Measurements from ENCODE around the gene SLC24A3.

Gene SLC24A3

GRCh38 chr20:19285436-19285835 lies 73.0 kb downstream of the SLC24A3 start:
- no peaks in the 10 kb centered on the region for H4K20me1 ChIP-seq (ENCODE audit: insufficient read depth, low read length, poor library complexity, severe bottlenecking)
- H3K36me3 ChIP-seq (ENCODE audit: insufficient read depth, low read length): no peaks in the 10 kb centered on the region
- H3K4me2 ChIP-seq (ENCODE audit: low read depth, low read length, poor library complexity, severe bottlenecking): no peak overlapping the region
- H3K9me3 ChIP-seq (ENCODE audit: insufficient read depth, low read depth, low read length): no peaks in the 10 kb centered on the region
- no peak overlapping the region for H3K4me3 ChIP-seq (ENCODE audit: low read length, poor library complexity, severe bottlenecking)
- TF ChIP-seq, protein P1, sequence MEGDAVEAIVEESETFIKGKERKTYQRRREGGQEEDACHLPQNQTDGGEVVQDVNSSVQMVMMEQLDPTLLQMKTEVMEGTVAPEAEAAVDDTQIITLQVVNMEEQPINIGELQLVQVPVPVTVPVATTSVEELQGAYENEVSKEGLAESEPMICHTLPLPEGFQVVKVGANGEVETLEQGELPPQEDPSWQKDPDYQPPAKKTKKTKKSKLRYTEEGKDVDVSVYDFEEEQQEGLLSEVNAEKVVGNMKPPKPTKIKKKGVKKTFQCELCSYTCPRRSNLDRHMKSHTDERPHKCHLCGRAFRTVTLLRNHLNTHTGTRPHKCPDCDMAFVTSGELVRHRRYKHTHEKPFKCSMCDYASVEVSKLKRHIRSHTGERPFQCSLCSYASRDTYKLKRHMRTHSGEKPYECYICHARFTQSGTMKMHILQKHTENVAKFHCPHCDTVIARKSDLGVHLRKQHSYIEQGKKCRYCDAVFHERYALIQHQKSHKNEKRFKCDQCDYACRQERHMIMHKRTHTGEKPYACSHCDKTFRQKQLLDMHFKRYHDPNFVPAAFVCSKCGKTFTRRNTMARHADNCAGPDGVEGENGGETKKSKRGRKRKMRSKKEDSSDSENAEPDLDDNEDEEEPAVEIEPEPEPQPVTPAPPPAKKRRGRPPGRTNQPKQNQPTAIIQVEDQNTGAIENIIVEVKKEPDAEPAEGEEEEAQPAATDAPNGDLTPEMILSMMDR (conservative IDR thresholded peaks at IDR 0.05; ENCODE audit: low read length): no peak
- no peak for TF ChIP-seq EZH2phosphoT487 (IDR thresholded peaks at IDR 0.05; ENCODE audit: borderline replicate concordance)
- H2AFZ ChIP-seq (ENCODE audit: low read length): no peak overlapping the region
- no peaks in the 10 kb centered on the region for H3K27me3 ChIP-seq (ENCODE audit: insufficient read depth, low read length, poor library complexity, severe bottlenecking)
- no peaks in the 10 kb centered on the region for H3F3A ChIP-seq (ENCODE audit: low read depth)
- no peaks in the 10 kb centered on the region for H3K4me1 ChIP-seq (ENCODE audit: insufficient read depth, low read length, poor library complexity, severe bottlenecking)
- H3K79me2 ChIP-seq (ENCODE audit: insufficient read depth, low read length): no peaks in the 10 kb centered on the region
- no peaks in the 10 kb centered on the region for H3K9me2 ChIP-seq (replicated peaks; ENCODE audit: low read depth, low read length)
- no peak overlapping the region for H3K9ac ChIP-seq (ENCODE audit: low read depth, low read length, poor library complexity, severe bottlenecking)

DNA sequence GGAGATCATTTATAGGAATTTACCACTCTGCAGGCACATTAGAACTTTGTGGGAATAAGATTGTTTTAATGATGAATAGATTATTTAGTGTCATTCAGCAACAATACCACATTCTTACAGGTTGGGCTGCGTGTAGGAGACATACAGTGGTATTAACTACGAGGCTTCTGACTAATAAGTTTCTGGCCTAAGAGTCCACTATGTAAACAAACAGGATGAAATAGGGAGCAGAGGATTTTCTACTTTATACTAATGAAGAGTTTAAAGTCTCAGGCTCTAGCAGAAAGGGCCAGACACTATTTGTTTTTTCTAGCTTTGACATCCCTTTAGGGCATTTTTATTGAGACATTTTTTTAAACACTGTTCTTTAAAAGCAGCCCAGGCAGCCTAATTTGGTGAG lies 75.6 kb downstream of the SLC24A3 start:
- Histone ChIP-seq H3K36me3 (ENCODE audit: insufficient read depth, low read length) (no peaks in the 10 kb centered on the region), H3F3A (ENCODE audit: low read depth) (no peaks in the 10 kb centered on the region), H2AFZ (ENCODE audit: low read length) (no peak overlapping the region), H3K4me2 (ENCODE audit: low read depth, low read length, poor library complexity, severe bottlenecking) (no peak overlapping the region), H4K20me1 (ENCODE audit: insufficient read depth, low read length, poor library complexity, severe bottlenecking) (no peaks in the 10 kb centered on the region), H3K9me3 (ENCODE audit: insufficient read depth, low read depth, low read length) (no peaks in the 10 kb centered on the region), H3K9me2 (replicated peaks; ENCODE audit: low read depth, low read length) (no peaks in the 10 kb centered on the region), H3K9ac (ENCODE audit: low read depth, low read length, poor library complexity, severe bottlenecking) (no peak overlapping the region), H3K79me2 (ENCODE audit: insufficient read depth, low read length) (no peaks in the 10 kb centered on the region), H3K4me1 (ENCODE audit: insufficient read depth, low read length, poor library complexity, severe bottlenecking) (no peaks in the 10 kb centered on the region), H3K27me3 (ENCODE audit: insufficient read depth, low read length, poor library complexity, severe bottlenecking) (no peaks in the 10 kb centered on the region), H3K4me3 (ENCODE audit: low read length, poor library complexity, severe bottlenecking) (no peak overlapping the region)
- TF ChIP-seq, protein P1 (conservative IDR thresholded peaks at IDR 0.05; ENCODE audit: low read length): no peak
- TF ChIP-seq EZH2phosphoT487 (IDR thresholded peaks at IDR 0.05; ENCODE audit: borderline replicate concordance): no peak

DNA sequence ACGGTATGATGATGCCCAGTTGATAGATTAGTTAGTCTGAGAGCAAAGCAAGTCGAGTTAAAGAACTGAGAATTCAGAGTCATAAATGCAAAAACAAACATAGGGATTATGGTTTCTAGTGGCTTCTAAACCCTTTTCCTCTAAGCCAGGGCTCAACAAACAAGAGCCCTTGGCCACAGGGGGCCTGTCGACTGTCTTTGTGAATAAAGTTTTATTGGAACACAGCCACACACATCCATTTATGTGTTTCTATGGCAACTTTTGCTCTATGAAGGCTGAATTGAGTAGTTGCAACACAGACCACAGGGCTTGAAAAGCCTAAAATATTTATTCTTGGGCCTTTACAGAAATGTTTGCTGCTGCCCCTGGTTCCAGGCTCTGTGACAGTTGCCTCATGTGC lies 76.2 kb downstream of the SLC24A3 start:
- Histone ChIP-seq H3F3A (ENCODE audit: low read depth) (no peaks in the 10 kb centered on the region), H3K9ac (ENCODE audit: low read depth, low read length, poor library complexity, severe bottlenecking) (no peak overlapping the region), H2AFZ (ENCODE audit: low read length) (no peak overlapping the region), H3K36me3 (ENCODE audit: insufficient read depth, low read length) (no peaks in the 10 kb centered on the region), H3K4me1 (ENCODE audit: insufficient read depth, low read length, poor library complexity, severe bottlenecking) (no peaks in the 10 kb centered on the region), H3K9me2 (replicated peaks; ENCODE audit: low read depth, low read length) (no peaks in the 10 kb centered on the region), H4K20me1 (ENCODE audit: insufficient read depth, low read length, poor library complexity, severe bottlenecking) (no peaks in the 10 kb centered on the region), H3K4me2 (ENCODE audit: low read depth, low read length, poor library complexity, severe bottlenecking) (no peak overlapping the region), H3K9me3 (ENCODE audit: insufficient read depth, low read depth, low read length) (no peaks in the 10 kb centered on the region), H3K4me3 (ENCODE audit: low read length, poor library complexity, severe bottlenecking) (no peak overlapping the region), H3K27me3 (ENCODE audit: insufficient read depth, low read length, poor library complexity, severe bottlenecking) (no peaks in the 10 kb centered on the region), H3K79me2 (ENCODE audit: insufficient read depth, low read length) (no peaks in the 10 kb centered on the region)
- TF ChIP-seq, protein P1 (conservative IDR thresholded peaks at IDR 0.05; ENCODE audit: low read length): no peak
- TF ChIP-seq EZH2phosphoT487 (IDR thresholded peaks at IDR 0.05; ENCODE audit: borderline replicate concordance): no peak
